MM.1S (cell line): Measurements from ENCODE around the gene KDM4B.

Source experiments
- DNase-seq: peaks from one replicate; pipeline ENCODE4 v3.0.0-alpha.2; 2015
- H2AFZ ChIP-seq: fragments of 300-600 bp; sonication (generic); 2 replicates; pipeline ENCODE4 v1.6.0; 2016; ENCODE audit warnings: antibody characterized with exemption, low read length
- H3F3A ChIP-seq: fragments of 300-600 bp; sonication (generic); 2 replicates; pipeline ENCODE4 v1.6.1; 2016; ENCODE audit warnings: mild to moderate bottlenecking, antibody characterized with exemption, low read length, moderate library complexity, mixed read lengths; ENCODE audit not compliant: insufficient read depth
- H3K27ac ChIP-seq: fragments of 300-600 bp; sonication (generic); 2 replicates; pipeline ENCODE4 v1.5.1; 2016; ENCODE audit warnings: mild to moderate bottlenecking, low read length
- H3K27me3 ChIP-seq: fragments of 300-600 bp; sonication (generic); replicated peaks from 2 replicates; pipeline ENCODE4 v1.6.0; 2016; ENCODE audit warnings: low read length; ENCODE audit not compliant: insufficient read depth
- H3K36me3 ChIP-seq: fragments of 300-600 bp; sonication (generic); replicated peaks from 2 replicates; pipeline ENCODE4 v1.6.1; 2016; ENCODE audit warnings: mild to moderate bottlenecking, low read length, mixed read lengths; ENCODE audit not compliant: insufficient read depth
- H3K4me1 ChIP-seq: fragments of 300-600 bp; sonication (generic); 2 replicates; pipeline ENCODE4 v1.6.1; 2016; ENCODE audit warnings: low read length, mixed read lengths
- H3K4me2 ChIP-seq: fragments of 300-600 bp; sonication (generic); 2 replicates; pipeline ENCODE4 v1.6.0; 2016; ENCODE audit warnings: low read depth, low read length
- H3K4me3 ChIP-seq: fragments of 300-600 bp; sonication (generic); 2 replicates; pipeline ENCODE4 v1.5.1; 2016; ENCODE audit warnings: low read length, mixed read lengths
- H3K79me2 ChIP-seq: fragments of 300-600 bp; sonication (generic); 2 replicates; pipeline ENCODE4 v1.6.1; 2016; ENCODE audit warnings: mixed run types, low read length, mixed read lengths
- H3K9ac ChIP-seq: fragments of 300-600 bp; sonication (generic); 2 replicates; pipeline ENCODE4 v1.6.1; 2016; ENCODE audit warnings: low read length, mixed read lengths
- H3K9me2 ChIP-seq: fragments of 300-600 bp; sonication (generic); replicated peaks from 2 replicates; pipeline ENCODE4 v1.6.1; 2016; ENCODE audit warnings: mild to moderate bottlenecking, low read length, mixed read lengths; ENCODE audit not compliant: insufficient read depth
- H3K9me3 ChIP-seq: fragments of 300-600 bp; sonication (generic); replicated peaks from 2 replicates; pipeline ENCODE4 v1.6.1; 2016; ENCODE audit warnings: mild to moderate bottlenecking, low read length, mixed read lengths; ENCODE audit not compliant: insufficient read depth
- H4K20me1 ChIP-seq: fragments of 300-600 bp; sonication (generic); 2 replicates; pipeline ENCODE4 v1.6.1; 2016; ENCODE audit warnings: mild to moderate bottlenecking, low read length, moderate library complexity, mixed read lengths; ENCODE audit not compliant: insufficient read depth
- EZH2 ChIP-seq: fragments of 300-600 bp; sonication (generic); optimal IDR thresholded peaks from 2 replicates; pipeline ENCODE3; 2017; ENCODE audit warnings: low read depth, mild to moderate bottlenecking, antibody characterized with exemption, low read length, mixed read lengths
- EZH2phosphoT487 ChIP-seq: fragments of 300-600 bp; sonication (generic); IDR thresholded peaks from 2 replicates; pipeline ENCODE4 v1.6.1; 2018; ENCODE audit warnings: antibody characterized with exemption, low read length
- TF ChIP-seq, protein P1 (sequence below): fragments of 300-600 bp; sonication (generic); IDR thresholded peaks from 2 replicates; pipeline ENCODE4 v1.5.1; 2016; ENCODE audit warnings: antibody characterized with exemption, low read length, mixed read lengths

Gene KDM4B

DNA sequence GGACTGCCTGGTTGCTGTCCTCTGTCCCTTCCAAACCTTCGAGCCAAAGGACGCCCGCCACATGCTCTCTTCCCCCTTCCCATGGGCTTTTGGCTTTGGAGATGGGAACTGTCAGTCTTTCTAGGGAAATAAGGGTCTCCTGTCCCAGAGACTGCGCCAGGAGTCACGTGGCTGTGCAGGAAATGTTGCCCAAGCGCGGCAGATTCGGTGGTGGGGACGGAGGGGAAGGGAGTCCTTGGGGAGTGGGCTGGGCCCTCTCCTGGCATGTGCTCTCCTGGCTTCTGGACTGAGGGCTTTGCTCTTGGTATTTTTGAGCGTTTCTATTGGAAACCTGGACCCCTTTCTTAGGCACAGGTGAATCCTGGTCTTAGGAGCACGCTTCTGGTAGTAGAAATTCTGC, 103.2 kb downstream of the KDM4B start:
- Histone ChIP-seq H3K4me3 (no peak overlapping the region), H3K27ac (no peak overlapping the region), H3K9me2 (no peaks in the 10 kb centered on the region), H2AFZ (no peak overlapping the region), H3F3A (no peaks in the 10 kb centered on the region), H3K9me3 (no peaks in the 10 kb centered on the region), H4K20me1 (no peaks in the 10 kb centered on the region), H3K9ac (no peak overlapping the region), H3K4me2 (no peak overlapping the region), H3K79me2 (no peaks in the 10 kb centered on the region; the same call in 1 of the 2 replicates), H3K36me3 (no peaks in the 10 kb centered on the region), H3K4me1 (no peaks in the 10 kb centered on the region), H3K27me3 (no peaks in the 10 kb centered on the region)
- TF ChIP-seq EZH2: no peak
- no peak for TF ChIP-seq EZH2phosphoT487
- TF ChIP-seq, protein P1, sequence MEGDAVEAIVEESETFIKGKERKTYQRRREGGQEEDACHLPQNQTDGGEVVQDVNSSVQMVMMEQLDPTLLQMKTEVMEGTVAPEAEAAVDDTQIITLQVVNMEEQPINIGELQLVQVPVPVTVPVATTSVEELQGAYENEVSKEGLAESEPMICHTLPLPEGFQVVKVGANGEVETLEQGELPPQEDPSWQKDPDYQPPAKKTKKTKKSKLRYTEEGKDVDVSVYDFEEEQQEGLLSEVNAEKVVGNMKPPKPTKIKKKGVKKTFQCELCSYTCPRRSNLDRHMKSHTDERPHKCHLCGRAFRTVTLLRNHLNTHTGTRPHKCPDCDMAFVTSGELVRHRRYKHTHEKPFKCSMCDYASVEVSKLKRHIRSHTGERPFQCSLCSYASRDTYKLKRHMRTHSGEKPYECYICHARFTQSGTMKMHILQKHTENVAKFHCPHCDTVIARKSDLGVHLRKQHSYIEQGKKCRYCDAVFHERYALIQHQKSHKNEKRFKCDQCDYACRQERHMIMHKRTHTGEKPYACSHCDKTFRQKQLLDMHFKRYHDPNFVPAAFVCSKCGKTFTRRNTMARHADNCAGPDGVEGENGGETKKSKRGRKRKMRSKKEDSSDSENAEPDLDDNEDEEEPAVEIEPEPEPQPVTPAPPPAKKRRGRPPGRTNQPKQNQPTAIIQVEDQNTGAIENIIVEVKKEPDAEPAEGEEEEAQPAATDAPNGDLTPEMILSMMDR: no peak
- DNase-seq: no peak

GRCh38 chr19:5073153-5073844, 104.4 kb downstream of the KDM4B start:
- Histone ChIP-seq H3K9me3 (no peaks in the 10 kb centered on the region), H3K4me3 (no peak overlapping the region), H3K9me2 (no peaks in the 10 kb centered on the region), H3K4me2 (no peak overlapping the region), H2AFZ (no peak overlapping the region), H3K4me1 (no peaks in the 10 kb centered on the region), H3K27me3 (no peaks in the 10 kb centered on the region), H3K27ac (no peak overlapping the region), H3K9ac (no peak overlapping the region), H3F3A (no peaks in the 10 kb centered on the region), H3K36me3 (no peaks in the 10 kb centered on the region), H4K20me1 (no peaks in the 10 kb centered on the region), H3K79me2 (no peaks in the 10 kb centered on the region; the same call in 1 of the 2 replicates)
- TF ChIP-seq EZH2: no peak
- no peak for TF ChIP-seq EZH2phosphoT487
- TF ChIP-seq, protein P1: no peak
- DNase-seq: no peak

DNA sequence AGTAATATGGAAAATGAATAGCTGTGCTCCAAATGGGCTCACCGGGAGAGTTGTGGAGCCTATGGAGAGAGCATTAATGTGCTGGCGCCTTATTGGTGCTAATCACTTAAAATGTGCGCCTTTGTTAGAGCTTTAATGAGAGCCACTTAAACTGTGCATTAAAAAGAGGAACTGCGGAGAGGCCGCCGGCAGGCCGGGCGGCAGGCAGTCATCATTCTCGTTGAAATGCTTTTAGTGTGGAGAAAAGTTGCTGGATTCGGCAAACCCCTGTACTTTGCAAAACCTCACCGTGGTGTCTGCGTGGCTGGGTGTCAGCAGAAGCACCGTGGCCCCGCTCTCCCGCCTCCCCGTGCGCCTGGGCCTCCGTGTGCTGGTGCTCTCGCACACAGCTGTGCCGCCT, 105.5 kb downstream of the KDM4B start:
- Histone ChIP-seq H3K9ac (no peak overlapping the region), H3K79me2 (no peaks in the 10 kb centered on the region; the same call in 1 of the 2 replicates), H3K4me3 (no peak overlapping the region), H4K20me1 (no peaks in the 10 kb centered on the region), H3K4me1 (no peaks in the 10 kb centered on the region), H3K4me2 (no peak overlapping the region), H3F3A (no peaks in the 10 kb centered on the region), H3K36me3 (no peaks in the 10 kb centered on the region), H3K9me3 (no peaks in the 10 kb centered on the region), H3K27me3 (no peaks in the 10 kb centered on the region), H3K9me2 (no peaks in the 10 kb centered on the region), H2AFZ (no peak overlapping the region), H3K27ac (no peak overlapping the region)
- DNase-seq: no peak
- TF ChIP-seq EZH2 (no peak), EZH2phosphoT487 (no peak)
- TF ChIP-seq, protein P1: no peak
